DLD1 (cell line): Measurements from ENCODE around the gene BOD1L1.
"Not testable (repeated sequence)": the region's sequence is repeated elsewhere in the genome, so short reads cannot be mapped to it uniquely, and the experiment has no call there.

Experiments
- in situ Hi-C: cut with HindIII; loops from 2 replicates; pipeline ENCODE4 v1.10.0; 2017; ENCODE audit warnings: low sequenced_read_pairs

BOD1L1 gene

DNA sequence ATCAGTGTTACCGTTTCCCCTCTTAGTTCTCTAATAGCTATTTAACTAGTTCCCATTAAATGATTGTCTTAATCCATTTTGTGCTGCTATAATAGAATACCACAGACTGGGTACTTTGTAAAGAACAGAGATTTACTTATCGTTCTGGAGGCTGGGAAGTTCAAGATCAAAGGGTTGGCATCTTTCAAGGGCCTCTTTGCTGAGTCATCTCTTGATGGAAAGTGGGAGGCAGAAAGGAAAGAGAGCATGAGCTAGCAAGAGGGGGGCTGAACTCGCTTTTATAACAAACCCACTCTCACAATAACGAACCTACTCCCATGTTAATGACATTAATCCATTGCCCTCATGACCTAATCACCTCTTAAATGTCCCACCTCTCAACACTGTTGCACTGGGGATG, 65.9 kb downstream of the BOD1L1 start:
- in situ Hi-C loops: no loop called here

DNA sequence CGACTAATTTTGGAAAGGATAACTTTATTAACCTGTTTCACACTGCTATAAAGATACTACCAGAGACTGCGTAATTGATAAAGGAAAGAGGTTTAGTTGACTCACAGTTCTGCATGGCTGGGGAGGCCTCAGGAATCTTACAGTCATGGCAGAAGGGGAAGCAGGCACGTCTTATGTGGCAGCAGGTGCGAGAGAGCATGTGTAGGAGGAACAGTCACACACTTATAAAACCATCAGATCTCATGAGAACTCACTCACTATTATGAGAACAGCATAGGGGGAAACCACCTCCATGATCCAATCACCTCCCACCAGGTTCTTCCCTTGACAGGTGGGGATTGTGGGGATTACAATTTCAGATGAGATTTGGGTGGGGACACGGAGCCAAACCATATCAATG, 67.4 kb downstream of the BOD1L1 start:
- in situ Hi-C loops: not testable (repeated sequence)

DNA sequence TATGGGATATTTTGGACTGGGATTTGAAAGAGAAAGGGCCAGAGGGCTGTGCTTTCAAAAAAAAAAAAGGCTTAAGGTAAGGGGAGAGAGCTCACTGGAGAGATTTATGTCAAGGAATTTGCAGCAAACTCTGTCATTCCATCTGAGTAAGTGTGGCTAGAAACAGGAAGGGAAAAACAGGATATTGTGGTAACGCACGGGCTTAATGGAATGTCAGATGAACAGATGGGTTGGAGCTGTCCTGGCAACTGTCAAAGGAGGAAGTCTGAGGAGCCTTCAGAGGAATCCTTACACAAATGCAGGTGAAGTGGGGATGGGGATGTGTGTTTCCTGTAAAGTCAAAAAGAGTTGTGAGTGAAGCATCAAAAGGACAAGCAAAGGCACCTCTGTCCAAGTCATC, 68.1 kb downstream of the BOD1L1 start:
- in situ Hi-C loops: no loop called here

DNA sequence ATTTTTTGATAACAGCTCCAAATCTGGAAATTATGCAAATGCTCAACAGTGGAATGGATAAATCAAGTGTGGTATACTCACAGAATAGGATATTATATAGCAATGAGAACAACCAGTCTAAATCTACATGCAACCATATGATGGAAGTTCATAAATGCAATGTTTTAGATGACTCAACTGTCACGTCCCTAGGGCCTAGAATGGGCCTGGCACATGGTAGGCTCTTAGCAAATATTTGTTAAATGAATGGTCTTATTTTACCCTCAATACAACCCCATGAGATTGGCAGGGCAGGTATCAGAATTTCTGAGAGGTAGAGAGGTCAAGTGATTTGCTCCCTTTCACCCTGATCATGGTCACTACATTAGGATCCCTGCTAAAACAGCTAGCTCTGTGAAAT, 68.6 kb downstream of the BOD1L1 start:
- in situ Hi-C loops: no loop called here

DNA sequence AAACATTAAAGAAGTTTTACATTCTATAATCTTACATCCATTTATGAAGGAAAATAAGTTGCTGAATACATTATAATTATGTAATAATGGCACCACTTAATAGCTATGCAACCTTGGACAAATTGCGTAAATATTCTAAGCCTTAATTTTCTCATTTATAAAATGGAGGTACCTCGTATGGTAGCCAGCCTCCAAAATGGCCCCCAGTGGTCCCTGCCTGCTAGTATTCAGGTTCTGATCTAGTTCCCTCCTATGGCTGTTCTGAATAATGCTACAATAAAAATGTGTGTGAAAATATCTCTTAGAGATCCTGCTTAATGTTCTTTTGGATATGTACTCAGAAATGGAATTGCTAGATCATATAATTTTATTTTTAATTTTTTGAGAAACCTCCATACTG, 72.2 kb downstream of the BOD1L1 start:
- in situ Hi-C loops: no loop called here

DNA sequence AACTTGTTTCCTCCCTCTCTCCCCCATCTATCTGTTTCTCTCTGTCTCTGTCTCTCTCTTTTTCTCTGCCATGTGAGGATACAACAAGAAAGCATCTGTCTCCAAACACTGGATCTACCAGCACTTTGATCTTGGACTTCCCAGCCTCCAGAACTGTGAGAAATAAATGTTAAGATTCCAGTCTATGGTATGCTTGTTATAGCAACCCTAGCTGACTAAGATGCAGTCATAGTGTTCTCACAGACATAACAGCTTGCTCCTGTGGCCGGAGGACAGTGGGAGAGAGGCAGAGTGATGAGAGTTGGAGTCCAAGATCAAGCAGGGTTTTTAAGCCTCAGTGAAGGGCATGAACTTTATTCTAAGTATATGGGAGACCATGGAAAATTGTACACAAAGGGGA, 74.4 kb downstream of the BOD1L1 start:
- in situ Hi-C loops: no loop called here

DNA sequence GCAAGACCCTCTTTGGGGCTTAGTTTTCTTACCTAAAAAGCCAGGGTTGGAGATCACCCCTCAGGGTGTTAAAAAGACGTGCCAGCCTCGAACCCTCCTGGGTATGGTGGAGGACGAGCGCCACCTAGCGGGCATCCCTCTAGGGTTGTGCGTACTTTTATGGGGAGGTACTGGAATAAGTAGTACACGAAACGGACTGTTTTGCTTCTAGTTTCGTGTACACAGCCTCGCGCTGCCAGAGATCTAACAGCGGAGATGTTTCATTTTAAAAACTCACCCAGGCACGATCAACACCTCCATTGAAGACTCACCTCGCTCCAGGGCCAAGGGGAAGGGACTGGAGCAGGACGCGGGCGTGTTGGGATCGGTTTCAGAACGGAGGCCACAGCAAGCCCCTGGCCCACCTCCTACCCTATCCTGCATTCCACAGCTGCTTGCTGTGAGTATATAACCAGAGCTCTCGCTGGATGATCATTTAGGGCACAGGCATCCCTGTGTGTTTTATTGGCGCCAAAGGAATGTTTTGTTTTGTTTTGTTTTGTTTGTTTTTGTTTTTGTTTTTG, 78.5 kb downstream of the BOD1L1 start:
- in situ Hi-C loops: no loop called here

DNA sequence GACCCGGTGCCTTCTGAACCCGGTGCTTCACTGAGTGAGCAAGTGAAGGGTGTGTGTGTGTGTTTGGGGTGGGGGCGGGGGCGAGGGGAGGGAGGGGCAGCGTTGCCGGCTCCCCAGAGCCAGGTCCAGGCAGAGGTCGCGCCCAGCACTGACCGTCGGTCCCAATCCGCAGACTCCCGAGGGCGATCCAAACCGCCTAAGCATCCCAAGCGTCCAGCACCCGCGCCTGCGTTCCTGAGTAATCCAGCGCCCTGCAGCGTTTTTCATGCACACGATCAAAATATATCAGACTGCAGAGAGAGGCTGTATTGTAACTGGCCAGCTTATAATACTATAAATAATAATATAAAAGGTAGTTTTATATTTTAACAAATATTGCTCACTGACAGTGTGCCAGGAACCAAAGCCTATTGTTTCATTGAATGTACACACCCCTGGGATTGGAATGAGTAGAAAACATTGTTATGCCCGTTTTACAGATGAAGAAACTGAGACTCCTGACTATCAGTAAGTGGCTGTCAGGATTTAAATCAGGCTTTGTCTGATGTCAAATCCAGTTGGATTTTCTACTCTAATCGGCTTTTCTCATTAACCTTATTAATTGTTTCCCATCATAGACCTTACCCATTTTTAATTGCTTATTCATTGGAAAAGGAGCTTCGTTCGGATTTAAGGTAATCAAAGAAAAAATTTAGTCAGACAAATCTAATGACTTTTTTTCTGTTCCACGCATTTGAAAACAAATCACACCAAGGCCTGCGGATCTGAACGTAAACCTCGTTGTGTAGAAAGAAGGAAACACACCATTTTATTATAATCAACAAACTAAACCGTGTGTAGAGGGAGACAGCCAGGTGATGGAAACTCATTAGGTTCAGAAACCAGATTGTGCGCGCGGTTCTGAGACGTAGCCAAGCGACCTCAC, 79.2 kb downstream of the BOD1L1 start:
- in situ Hi-C loops: no loop called here

DNA sequence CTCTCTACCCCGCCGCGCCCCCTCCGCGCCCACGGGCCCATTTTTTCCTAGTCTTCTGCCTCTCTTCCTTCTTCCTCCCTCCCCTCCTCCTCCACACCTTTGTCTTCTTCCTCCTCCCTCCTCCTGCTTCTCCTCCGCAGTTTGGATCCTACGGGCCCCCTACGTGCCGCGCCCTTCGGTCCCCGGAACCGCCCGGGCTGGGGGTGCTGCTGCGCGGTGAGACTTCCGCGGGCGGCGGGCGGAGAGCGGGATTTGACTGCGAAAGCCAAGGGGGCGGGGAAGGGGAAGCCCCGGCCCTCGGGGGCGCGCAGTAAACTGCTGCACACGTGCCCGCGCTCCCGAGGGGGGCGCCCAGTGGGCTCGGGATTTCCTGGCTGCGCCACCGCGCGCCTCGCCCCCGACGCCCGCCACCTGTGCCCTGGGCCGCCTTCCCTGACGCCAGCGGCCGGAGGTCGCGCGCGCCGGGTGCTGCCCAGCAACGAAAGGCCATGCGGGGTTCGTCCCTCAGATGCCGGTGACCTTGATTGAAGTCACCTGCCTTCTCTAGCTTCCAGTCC, 80.0 kb downstream of the BOD1L1 start:
- in situ Hi-C loops: no loop called here

DNA sequence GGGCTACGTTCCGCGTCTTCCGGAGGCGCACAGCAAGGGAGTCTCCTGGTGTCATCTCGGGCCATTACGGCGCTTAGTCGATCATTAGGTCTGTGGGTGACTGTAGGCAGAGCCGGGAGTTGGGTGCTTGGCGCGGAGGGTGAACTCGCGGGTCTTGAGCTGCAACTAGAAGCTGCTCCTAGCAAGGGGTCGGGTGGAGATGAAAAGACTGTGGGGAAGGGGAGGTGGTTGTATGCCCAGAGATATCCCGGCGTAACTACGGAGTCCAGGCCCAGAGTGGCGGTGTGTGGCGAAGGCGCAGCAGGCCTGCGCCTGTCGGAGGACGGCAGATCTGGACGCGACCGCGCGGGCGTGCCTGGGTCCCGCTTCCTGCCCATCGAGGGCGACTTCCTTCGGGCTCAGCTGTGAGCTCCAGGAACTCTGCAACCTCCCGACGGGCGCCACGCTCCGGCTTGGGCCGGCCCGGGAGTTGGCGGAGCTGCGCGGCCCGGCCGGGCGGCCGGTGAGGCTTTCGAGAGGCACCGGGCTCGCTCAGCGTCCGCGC, 80.5 kb downstream of the BOD1L1 start:
- in situ Hi-C loops: no loop called here

DNA sequence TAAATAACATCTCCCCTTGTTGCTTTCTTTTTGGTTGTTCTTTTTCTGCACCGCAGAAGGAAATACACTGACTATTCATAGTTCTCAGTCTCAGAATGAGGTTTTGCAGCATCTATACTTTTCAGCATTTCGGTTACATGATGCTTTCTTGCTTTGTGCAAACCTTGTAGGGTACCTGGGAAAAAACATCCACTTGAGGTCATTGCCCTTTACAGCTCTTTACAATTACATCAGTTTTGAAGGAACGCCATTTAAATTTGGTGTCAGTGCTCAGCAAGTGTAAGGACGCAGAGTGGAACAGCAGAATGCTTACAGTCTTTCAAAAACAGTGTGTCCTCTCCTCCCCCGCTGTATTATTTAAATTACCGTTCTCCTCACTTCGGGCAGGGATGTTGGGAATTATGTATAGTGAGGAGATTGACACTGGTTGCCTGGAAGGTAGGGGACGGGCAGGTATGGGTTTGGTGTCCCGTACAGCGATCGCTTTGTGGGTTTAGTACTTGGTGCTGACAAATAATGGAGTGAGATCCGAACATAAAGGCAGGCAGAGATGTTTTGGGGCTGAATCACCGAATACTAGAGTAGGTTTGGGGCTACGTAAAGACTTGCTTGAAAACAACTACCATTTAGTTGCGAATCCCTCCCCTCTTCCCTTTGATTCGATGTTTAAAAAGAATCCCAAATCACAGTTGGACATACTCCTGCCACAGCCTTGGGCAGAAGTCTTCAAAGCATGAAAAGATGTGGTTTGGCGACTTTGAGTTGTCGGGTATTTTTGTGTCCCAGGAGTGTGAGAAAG, 81.2 kb downstream of the BOD1L1 start:
- in situ Hi-C loops: no loop called here

DNA sequence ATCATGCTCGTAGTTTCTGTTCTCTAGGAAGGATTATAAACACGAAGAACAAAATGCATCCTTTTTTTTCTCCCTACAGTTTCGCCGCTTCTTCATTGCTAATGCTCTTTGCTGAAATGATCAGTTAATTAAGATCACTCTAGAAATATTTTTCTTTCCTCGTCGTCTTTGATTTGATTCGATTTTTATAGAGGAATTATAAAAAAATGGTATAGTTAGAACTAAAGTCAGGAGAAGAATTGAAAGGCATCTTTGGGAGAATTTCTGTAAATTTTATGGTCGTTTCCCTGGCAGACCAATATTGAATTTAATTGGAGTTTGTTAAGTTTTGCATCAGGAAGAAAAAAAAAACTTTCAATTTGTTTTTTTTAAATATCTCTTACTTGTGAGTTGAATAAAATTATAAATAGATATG, 82.1 kb downstream of the BOD1L1 start:
- in situ Hi-C loops: no loop called here

DNA sequence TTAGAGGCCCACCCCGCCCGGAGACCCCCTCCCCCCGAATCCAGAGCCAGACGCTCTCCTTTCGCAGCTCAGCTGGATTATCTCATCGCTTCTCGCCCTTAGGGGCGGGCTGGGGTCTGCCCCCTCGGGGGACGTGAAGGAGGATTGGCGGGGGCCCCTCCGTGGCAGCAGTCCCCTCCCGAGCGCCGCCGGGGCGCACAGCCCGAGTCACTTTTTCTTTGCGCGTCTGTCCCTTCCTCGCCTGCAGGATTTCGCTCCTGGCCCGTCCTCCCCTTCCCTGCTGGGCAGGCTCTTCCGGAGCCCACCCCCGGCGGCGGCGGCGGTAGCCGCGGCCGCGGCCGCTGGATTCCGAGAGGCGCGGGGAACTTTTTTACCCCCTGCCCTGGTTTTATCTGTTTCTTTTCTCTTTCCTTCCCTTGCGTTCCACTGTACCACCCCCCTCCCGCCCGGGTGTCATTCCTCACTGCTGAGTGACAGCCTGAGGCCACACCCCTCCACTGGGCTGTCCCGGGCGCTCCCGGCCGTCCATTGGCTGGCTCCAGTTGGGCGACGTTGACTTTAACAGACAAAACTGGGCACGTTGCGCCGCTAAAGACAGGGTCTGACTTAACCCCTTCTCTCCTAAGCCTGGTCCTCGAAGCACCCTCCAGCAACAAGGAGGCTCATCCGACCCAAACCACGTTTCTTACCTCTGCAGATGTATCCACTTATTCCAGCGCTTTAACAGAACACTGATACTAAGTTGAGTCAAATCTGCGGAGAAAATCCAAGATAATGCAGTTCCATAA, 82.7 kb downstream of the BOD1L1 start:
- in situ Hi-C loops: no loop called here

DNA sequence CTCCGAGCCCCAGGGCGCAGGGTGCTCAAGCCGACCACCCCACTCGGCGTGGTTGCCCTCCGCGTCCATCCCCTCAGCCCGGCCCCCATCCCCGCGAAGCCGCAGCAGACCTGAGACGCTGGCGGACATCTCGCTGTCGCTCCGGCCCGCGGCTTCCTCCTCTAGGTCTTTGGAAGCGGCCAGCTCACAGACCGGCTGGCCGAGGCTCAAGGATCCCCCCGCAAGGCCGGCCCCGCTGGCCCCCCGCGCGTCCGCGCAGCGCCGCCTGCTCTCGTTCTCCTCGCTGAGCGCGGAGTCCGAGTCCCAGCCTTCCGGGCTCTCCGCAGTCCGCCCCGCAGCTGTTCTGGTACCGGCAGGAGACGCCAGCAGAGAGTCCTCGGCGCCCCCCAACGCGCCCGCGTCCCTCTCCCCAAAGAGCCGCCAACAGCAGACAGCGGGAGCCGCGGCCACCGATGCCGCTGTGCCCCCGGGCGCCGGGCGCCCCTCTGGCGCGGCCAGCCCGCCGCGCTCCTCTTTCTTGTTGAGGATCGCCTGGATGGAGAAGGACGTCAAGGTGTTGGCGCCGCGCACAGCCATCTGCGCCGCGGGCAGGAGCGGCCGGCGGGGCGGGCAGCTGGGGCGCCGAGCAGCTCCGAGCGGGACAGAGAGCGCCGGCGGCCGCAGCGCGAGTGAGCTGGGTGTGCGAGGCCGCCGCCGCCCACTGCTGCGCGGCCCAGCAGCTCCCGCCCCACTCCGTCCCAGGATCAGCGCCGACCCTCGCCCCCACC, 83.5 kb downstream of the BOD1L1 start, which contains the start of gene NKX3-2:
Gene NKX3-2, minus strand, starts transcription at position 670 of the 767 bp plus-strand sequence. Its CDS starts 94 bp downstream, at position 576.
- in situ Hi-C loops: no loop called here

DNA sequence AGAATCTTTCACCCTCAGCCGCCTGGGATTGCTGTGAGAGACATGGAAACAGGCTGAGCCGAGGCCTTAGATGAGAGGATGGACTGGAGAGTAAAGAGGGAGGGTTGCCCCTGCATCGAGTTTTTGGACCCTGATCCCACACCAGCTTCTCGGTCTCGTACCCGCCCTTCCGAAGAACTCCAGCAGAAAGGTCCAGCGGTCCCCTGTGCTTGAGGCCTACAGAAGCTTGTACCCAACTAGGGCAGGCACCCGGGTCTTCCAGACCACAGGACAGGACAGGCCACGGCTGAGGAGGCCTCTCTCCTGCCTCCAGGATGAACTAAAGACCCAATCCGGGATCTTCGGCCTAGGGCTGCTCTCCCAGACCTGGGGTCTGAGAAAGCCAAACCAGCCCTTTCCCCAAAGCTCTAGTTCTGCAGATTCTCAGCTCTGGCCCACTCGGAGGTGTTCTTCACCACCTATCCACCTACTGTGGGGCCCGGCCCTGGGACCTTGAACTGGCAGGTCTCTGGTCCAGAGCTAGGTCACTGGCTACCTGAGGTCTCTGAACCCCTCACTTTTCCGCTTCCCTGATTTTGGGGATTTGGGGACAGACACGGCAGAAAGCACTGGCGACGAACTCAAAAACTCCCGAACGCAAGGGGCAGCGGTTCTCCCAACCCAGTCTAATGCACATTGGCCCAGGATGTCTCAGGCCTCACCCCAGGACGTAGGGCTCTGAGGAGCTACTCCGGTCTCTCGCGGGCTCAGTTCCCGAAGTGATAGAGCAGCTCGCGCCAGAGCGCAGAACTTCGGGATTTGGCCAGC, 84.3 kb downstream of the BOD1L1 start:
- in situ Hi-C loops: no loop called here

DNA sequence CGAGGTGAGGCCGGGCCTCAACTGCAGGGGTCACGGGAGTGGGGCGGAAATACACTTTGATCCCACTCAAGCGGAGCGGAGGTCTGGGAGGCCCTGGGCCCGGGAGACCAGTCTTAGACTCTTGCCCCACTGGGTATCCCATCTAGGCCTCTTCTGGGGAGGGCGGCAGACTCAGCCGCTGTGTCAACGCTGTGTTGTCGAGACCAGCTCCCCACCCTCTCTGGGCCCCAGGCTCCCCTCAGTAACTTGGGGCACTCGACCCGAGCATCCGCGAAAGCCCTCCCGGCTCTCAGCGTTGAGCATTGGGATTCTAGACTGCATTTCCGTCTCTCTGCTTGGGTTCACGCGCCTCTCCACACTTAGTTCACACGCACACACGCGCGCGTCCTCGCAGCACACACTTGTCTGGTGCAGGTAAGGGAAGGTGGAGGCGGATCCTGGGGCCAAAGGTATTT, 84.9 kb downstream of the BOD1L1 start:
- in situ Hi-C loops: no loop called here

DNA sequence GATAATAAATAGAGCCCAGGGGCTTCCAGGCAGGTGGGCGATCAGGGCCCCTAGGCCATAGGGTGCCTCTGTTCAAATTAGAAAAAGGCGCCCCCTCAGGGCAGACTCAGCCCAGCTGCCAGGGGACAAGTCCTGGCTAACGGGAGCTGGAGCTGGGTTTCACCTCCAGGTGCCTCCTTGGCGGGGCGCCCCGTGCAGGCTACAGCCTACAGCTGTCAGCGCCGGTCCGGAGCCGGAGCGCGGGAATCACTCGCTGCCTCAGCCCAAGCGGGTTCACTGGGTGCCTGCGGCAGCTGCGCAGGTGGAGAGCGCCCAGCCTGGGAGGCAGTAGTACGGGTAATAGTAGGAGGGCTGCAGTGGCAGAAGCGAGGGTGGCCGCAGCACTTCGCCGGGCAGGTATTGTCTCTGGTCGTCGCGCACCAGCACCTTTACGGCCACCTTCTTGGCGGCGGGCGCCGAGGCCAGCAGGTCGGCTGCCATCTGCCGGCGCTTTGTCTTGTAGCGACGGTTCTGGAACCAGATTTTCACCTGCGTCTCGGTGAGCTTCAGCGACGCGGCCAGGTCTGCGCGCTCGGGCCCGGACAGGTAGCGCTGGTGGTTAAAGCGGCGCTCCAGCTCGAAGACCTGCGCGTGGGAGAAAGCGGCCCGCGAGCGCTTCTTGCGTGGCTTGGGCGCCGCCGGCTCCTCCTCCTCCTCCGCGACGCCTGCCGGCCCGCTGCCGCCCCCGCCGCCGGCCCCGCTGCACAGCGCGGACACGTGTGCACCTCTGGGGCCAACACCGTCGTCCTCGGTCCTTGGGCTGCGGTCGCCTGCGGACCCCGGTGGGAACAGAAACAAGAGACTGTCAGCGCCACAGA, 85.6 kb downstream of the BOD1L1 start:
- in situ Hi-C loops: no loop called here

DNA sequence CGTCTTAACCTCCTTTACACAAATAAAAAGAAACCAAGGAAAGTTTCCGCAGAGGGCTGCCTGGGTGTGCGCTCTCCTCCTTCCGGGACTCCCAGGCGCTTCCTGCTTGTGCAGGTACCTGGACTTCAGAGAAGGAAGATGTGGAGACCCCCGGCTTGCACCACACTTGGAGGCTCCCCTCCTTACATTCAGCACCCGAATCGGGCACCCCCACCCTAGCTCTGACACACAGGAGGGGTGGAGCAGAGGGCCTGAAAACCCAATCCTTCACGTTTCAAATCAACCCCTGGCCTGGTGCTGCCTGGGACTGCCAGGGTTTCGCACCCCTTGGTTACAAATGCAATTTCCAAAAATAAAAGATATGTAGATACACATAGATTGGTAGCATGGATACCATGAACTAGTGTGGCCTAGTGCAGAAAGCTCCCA, 86.3 kb downstream of the BOD1L1 start:
- in situ Hi-C loops: no loop called here
